Endothelial cell of umbilical vein (primary cell): ENCODE measurements around the gene SLC8A2. TPM values are rescaled to one million over a fixed set of nuclear protein-coding genes. Genes with fewer than 3 reads are reported as not detected.

Experiments used
- BruUV-seq: library from RNA; stranded (reverse); fragments of 400-500 nt; replicated peaks from 2 replicates; lab custom pipeline; 2021; lab: Mats Ljungman, UMichigan
- CTCF ChIA-PET: fragments of 300-600, 350-600 bp; sonication (Branson Sonifier 250); formaldehyde crosslinking; loops from one replicate; lab custom pipeline; 2021; ENCODE audit warnings: antibody characterized with exemption, inconsistent platforms; lab: Charles Lee
- POLR2A ChIA-PET: fragments of 300-600, 350-600 bp; sonication (Branson Sonifier 250); formaldehyde crosslinking; loops from one replicate; lab custom pipeline; 2021; ENCODE audit warnings: antibody characterized with exemption, inconsistent platforms; lab: Charles Lee
- DNase-seq: peaks from one replicate; pipeline ENCODE4 v3.0.0-alpha.2; 2011; ENCODE audit warnings: low read depth, low spot score
- FAIRE-seq: peaks from 2 replicates; lab custom pipeline; 2011; peaks lifted over from hg19 to GRCh38; lab: Jason Lieb, UNC
- H2AFZ ChIP-seq: 2 replicates; pipeline ENCODE4 v1.6.0; 2012; ENCODE audit warnings: low read depth, low read length, control low read depth, inconsistent platforms
- H3K27ac ChIP-seq: 2 replicates; pipeline ENCODE4 v1.5.1; 2011; ENCODE audit warnings: low read depth, mild to moderate bottlenecking, control low read depth, low read length, moderate library complexity; ENCODE audit not compliant: insufficient read depth
- H3K27me3 ChIP-seq, 2 experiments: 2 replicates each; pipeline versions ENCODE4 v1.6.0 to v1.6.1; 2011; ENCODE audit warnings: low read length in 2 of 2, mixed read lengths in 1 of 2; ENCODE audit not compliant: control insufficient read depth in 2 of 2, insufficient read depth in 2 of 2
- H3K36me3 ChIP-seq, 2 experiments: 2 replicates in 1 of 2; 3 replicates in 1 of 2; pipeline ENCODE4 v1.5.1; 2011; ENCODE audit warnings: low read length in 2 of 2, mild to moderate bottlenecking in 1 of 2, moderate library complexity in 1 of 2; ENCODE audit not compliant: control insufficient read depth in 2 of 2, insufficient read depth in 2 of 2; ENCODE audit errors: extremely low read depth in 1 of 2
- H3K4me1 ChIP-seq: 3 replicates; pipeline ENCODE4 v1.5.1; 2011; ENCODE audit warnings: mild to moderate bottlenecking, low read length; ENCODE audit not compliant: control insufficient read depth, insufficient read depth; ENCODE audit errors: extremely low read depth
- H3K4me2 ChIP-seq: 2 replicates; pipeline ENCODE4 v1.6.1; 2011; ENCODE audit warnings: low read length, control low read depth, mixed read lengths; ENCODE audit not compliant: insufficient read depth
- H3K4me3 ChIP-seq, 3 experiments: fragments of 200-600 bp in 1 of 3; sonication (generic), shearing (Covaris generic) in 1 of 3; replicated peaks in 1 of 3; 2 replicates each; pipeline ENCODE4 v1.5.1; 2011 to 2016; ENCODE audit warnings: control low read depth in 3 of 3, low read length in 3 of 3, mild to moderate bottlenecking in 2 of 3, inconsistent platforms in 1 of 3, low read depth in 1 of 3, moderate library complexity in 1 of 3; ENCODE audit not compliant: insufficient read depth in 1 of 3
- H3K79me2 ChIP-seq: 2 replicates; pipeline ENCODE4 v1.6.0; 2012; ENCODE audit warnings: low read length, inconsistent platforms; ENCODE audit not compliant: control insufficient read depth, insufficient read depth
- H3K9ac ChIP-seq: replicated peaks from 2 replicates; pipeline ENCODE3; 2011; ENCODE audit warnings: low read length, control low read depth; ENCODE audit not compliant: insufficient read depth; ENCODE audit errors: extremely low read depth
- H3K9me1 ChIP-seq: replicated peaks from 3 replicates; pipeline ENCODE4 v1.6.0; 2011; ENCODE audit warnings: mild to moderate bottlenecking, low read length; ENCODE audit not compliant: control insufficient read depth, insufficient read depth; ENCODE audit errors: extremely low read depth
- H3K9me3 ChIP-seq: replicated peaks from 2 replicates; pipeline ENCODE4 v1.5.1; 2012; ENCODE audit warnings: low read length, inconsistent platforms; ENCODE audit not compliant: control insufficient read depth, insufficient read depth
- H4K20me1 ChIP-seq: replicated peaks from 2 replicates; pipeline ENCODE3; 2011; ENCODE audit warnings: mild to moderate bottlenecking, low read length; ENCODE audit not compliant: control insufficient read depth, insufficient read depth; ENCODE audit errors: extremely low read depth
- EZH2 ChIP-seq: IDR thresholded peaks from 2 replicates; pipeline ENCODE4 v1.6.1; 2012; ENCODE audit warnings: borderline replicate concordance, low read depth, mild to moderate bottlenecking, moderate library complexity, low read length, inconsistent platforms; ENCODE audit not compliant: severe bottlenecking
- FOS ChIP-seq: IDR thresholded peaks from 2 replicates; pipeline ENCODE4 v1.6.1; 2011; ENCODE audit warnings: mild to moderate bottlenecking, low read length, moderate library complexity, borderline replicate concordance; ENCODE audit not compliant: insufficient read depth
- GATA2 ChIP-seq: IDR thresholded peaks from 2 replicates; pipeline ENCODE4 v1.7.0; 2011; ENCODE audit warnings: low read depth, mild to moderate bottlenecking, moderate library complexity, mixed read lengths, low read length; ENCODE audit not compliant: insufficient read length, insufficient read depth
- MAX ChIP-seq: IDR thresholded peaks from 2 replicates; pipeline ENCODE4 v1.6.1; 2011; ENCODE audit not compliant: insufficient read depth, insufficient read length
- MYC ChIP-seq: IDR thresholded peaks from one replicate; pipeline ENCODE4 v1.6.1; 2011; ENCODE audit warnings: mild to moderate bottlenecking, low read depth, low read length
- POLR2A ChIP-seq: IDR thresholded peaks from 2 replicates; pipeline ENCODE4 v1.6.1; 2012; ENCODE audit warnings: low read depth, mild to moderate bottlenecking, control low read depth, low read length
- POLR2AphosphoS5 ChIP-seq: IDR thresholded peaks from 2 replicates; pipeline ENCODE4 v1.6.1; 2012; ENCODE audit warnings: low read depth, mild to moderate bottlenecking, control low read depth, low read length, moderate library complexity; ENCODE audit not compliant: insufficient read depth
- dilution Hi-C: fragments of 300-500 bp; cut with MboI; formaldehyde crosslinking; loops from one replicate; pipeline ENCODE4 v1.15.0; 2019; ENCODE audit warnings: low sequenced_read_pairs; ENCODE audit not compliant: extremely low pct_ligation_motif_present
- intact Hi-C: fragments of 100-400 bp; cut with micrococcal nuclease; formaldehyde crosslinking; loops from one replicate; pipeline ENCODE4 v1.10.0; 2022
- polyA plus RNA-seq, 4 experiments: library from polyadenylated mRNA; depleted of rRNA in 3 of 4; stranded (reverse) in 3 of 4; unstranded in 1 of 4; fragments of >200 nt; gene quantifications; 2 replicates each; pipeline versions ENCODE4 v1.2.1 to v1.2.3, GENCODE V29; 2011 to 2012; ENCODE audit warnings: missing spikeins in 1 of 4
- total RNA-seq: library from RNA; stranded (reverse); gene quantifications from 2 replicates; pipeline ENCODE4 v1.2.3, GENCODE V29; 2021
- TF ChIP-seq, protein P1 (sequence below), 2 donors: IDR thresholded peaks; 1 replicate in 1 of 2; 2 replicates in 1 of 2; pipeline ENCODE4 v1.5.1; 2011; ENCODE audit warnings: low read length in 2 of 2, mild to moderate bottlenecking in 2 of 2, moderate library complexity in 2 of 2, control low read depth in 1 of 2, inconsistent platforms in 1 of 2, low read depth in 1 of 2; ENCODE audit not compliant: insufficient read depth in 1 of 2; ENCODE audit errors: extremely low read depth in 1 of 2

SLC8A2 gene
- total and polyA plus RNA-seq, 2 donors (not counting 3 experiments of a cell fraction or from before 2014, with no cell fraction given): not detected

DNA sequence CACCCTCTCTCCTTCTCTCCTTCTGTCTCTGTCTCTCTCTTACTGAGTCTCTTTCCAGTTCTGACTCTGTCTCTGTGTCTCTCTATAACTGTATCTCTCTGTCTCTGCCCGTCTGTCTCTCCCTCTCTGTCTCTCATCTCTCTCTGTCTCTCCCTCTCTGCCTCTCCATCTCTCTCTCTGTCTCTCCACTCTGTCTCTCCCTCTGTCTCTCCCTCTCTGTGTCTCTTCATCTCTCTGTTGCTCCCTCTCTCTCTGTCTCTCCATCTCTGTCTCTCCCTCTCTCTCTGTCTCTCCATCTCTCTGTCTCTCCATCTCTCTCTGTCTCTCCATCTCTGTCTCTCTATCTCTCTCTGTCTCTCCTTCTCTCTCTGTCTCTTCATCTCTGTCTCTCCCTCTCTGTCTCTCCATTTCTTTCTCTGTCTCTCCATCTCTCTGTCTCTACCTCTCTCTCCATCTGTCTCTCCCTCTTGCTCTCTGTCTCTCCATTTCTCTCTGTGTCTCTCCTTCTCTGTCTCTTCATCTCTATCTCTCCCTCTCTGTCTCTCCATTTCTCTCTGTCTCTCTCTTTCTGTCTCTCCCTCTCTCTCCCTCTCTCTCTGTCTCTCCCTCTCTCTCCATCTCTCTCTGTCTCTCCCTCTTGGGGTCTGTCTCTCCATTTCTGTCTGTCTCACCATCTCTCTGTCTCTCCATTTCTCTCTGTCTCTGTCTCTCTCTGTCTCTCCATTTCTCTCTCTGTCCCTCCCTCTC is 49.1 kb downstream of the SLC8A2 start:
- Histone ChIP-seq H3K27ac (no peak overlapping the region), H3K9me3 (no peaks in the 10 kb centered on the region), H2AFZ (no peak overlapping the region), H3K79me2 (no peaks in the 10 kb centered on the region), H3K9ac (no peak overlapping the region), H3K27me3 (peaks cover 52 to 55% of the 10 kb centered on the region in 2 experiments), H3K4me2 (no peak overlapping the region), H4K20me1 (no peaks in the 10 kb centered on the region), H3K4me3 (no peak overlapping the region), H3K9me1 (no peaks in the 10 kb centered on the region), H3K4me1 (no peaks in the 10 kb centered on the region), H3K36me3 (no peaks in the 10 kb centered on the region)
- DNase-seq (no peak), FAIRE-seq (no peak)
- TF ChIP-seq GATA2: no peak
- TF ChIP-seq POLR2AphosphoS5: no peak
- TF ChIP-seq POLR2A: no peak
- TF ChIP-seq EZH2: peak; percentile 39
- BruUV-seq: no TSS peak
- dilution Hi-C loops: no loop called here
- ChIA-PET POLR2A (no interaction called here), CTCF (no interaction called here)
- intact Hi-C loops: no loop called here

DNA sequence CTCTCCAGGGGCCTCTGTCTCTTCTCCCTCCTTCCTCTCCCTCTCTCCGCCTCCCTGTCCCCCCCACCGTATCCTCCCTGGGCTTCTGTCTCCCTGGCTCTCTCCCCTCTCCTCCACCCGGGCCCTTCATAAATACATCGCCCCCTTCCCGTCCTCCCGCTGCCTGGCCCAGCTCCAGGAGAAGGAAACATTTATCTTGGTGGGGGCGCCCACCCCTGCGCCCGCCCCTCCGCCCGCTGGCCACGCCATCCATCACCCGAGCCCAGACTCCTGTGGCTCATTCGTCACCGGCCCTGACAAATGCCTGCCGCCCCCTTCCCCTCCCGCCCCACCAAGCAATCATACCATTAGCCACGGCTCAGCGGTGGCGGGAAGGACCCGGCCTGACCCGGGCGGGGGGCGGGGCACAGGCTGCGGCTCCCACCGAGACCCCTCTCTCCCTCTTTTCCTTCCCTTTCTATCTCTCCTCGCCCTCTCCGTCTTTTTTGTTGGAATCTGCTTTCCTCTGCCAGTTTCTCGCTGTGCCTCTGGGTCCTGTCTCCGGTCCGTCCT is 49.8 kb downstream of the SLC8A2 start:
- DNase-seq (no peak), FAIRE-seq (no peak)
- no peak for TF ChIP-seq POLR2A
- TF ChIP-seq FOS: no peak
- TF ChIP-seq, protein P1, sequence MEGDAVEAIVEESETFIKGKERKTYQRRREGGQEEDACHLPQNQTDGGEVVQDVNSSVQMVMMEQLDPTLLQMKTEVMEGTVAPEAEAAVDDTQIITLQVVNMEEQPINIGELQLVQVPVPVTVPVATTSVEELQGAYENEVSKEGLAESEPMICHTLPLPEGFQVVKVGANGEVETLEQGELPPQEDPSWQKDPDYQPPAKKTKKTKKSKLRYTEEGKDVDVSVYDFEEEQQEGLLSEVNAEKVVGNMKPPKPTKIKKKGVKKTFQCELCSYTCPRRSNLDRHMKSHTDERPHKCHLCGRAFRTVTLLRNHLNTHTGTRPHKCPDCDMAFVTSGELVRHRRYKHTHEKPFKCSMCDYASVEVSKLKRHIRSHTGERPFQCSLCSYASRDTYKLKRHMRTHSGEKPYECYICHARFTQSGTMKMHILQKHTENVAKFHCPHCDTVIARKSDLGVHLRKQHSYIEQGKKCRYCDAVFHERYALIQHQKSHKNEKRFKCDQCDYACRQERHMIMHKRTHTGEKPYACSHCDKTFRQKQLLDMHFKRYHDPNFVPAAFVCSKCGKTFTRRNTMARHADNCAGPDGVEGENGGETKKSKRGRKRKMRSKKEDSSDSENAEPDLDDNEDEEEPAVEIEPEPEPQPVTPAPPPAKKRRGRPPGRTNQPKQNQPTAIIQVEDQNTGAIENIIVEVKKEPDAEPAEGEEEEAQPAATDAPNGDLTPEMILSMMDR (IDR thresholded peaks at IDR 0.05; ENCODE audit: extremely low read depth in 1 of 2, insufficient read depth in 1 of 2, low read depth in 1 of 2, low read length in 2 of 2): no peak
- no peak for TF ChIP-seq MAX
- TF ChIP-seq MYC: no peak
- no peak for TF ChIP-seq GATA2
- no peak for TF ChIP-seq EZH2
- TF ChIP-seq POLR2AphosphoS5: no peak
- Histone ChIP-seq H3K36me3 (no peaks in the 10 kb centered on the region), H3K79me2 (no peaks in the 10 kb centered on the region), H3K27me3 (peaks cover 59 to 61% of the 10 kb centered on the region in 2 experiments), H2AFZ (no peak overlapping the region), H3K27ac (no peak overlapping the region), H3K9me3 (no peaks in the 10 kb centered on the region), H3K4me1 (no peaks in the 10 kb centered on the region), H3K9ac (no peak overlapping the region), H3K4me3 (no peak overlapping the region), H4K20me1 (no peaks in the 10 kb centered on the region), H3K4me2 (no peak overlapping the region), H3K9me1 (no peaks in the 10 kb centered on the region)
- intact Hi-C loops (no loop called here), dilution Hi-C loops (no loop called here)
- ChIA-PET CTCF (no interaction called here), POLR2A (no interaction called here)
- BruUV-seq: no TSS peak
